Measurements from ENCODE around the gene FAM83C. TPM values are rescaled to one million over a fixed set of nuclear protein-coding genes. Genes with fewer than 3 reads are reported as not detected.

The FAM83C gene
- total RNA-seq, 1 experiment from 2014 or later: not detected

GRCh38 chr20:35314816-35315631, 22.8 kb upstream of the FAM83C start:
- Histone ChIP-seq H3K27ac (ENCODE audit: low read length) (no peak overlapping the region), H3K9me3 (ENCODE audit: low read length) (no peaks in the 10 kb centered on the region), H3K9ac (ENCODE audit: low read length) (no peak overlapping the region), H3K4me2 (ENCODE audit: low read depth, low read length, poor library complexity, severe bottlenecking) (no peak overlapping the region), H4K20me1 (ENCODE audit: insufficient read depth, low read depth, low read length) (no peaks in the 10 kb centered on the region), H2AFZ (ENCODE audit: low read length) (no peak overlapping the region), H3K4me1 (ENCODE audit: low read length) (peaks cover 10% of the 10 kb centered on the region), H3K9me2 (replicated peaks; ENCODE audit: insufficient read depth, low read length) (no peaks in the 10 kb centered on the region), H3K36me3 (ENCODE audit: insufficient read depth, low read length) (no peaks in the 10 kb centered on the region), H3K27me3 (ENCODE audit: low read length) (no peaks in the 10 kb centered on the region), H3K4me3 (ENCODE audit: low read length) (no peak overlapping the region), H3K79me2 (ENCODE audit: low read length) (peaks cover 9% of the 10 kb centered on the region; the same call in 1 of the 2 replicates)
- no peak for DNase-seq

- Histone ChIP-seq H3K4me3 (ENCODE audit: low read length) (no peak overlapping the region), H3K9ac (ENCODE audit: low read length) (no peak overlapping the region), H3K4me2 (ENCODE audit: low read depth, low read length, poor library complexity, severe bottlenecking) (no peak overlapping the region)
Measured at GRCh38 chr20:35312318-35312717, 20.1 kb upstream of the FAM83C start.

GRCh38 chr20:35311822-35312221, 19.6 kb upstream of the FAM83C start:
- DNase-seq: no peak
- H4K20me1 ChIP-seq (ENCODE audit: insufficient read depth, low read depth, low read length): no peaks in the 10 kb centered on the region
- no peaks in the 10 kb centered on the region for H3K36me3 ChIP-seq (ENCODE audit: insufficient read depth, low read length)
- no peak overlapping the region for H3K4me3 ChIP-seq (ENCODE audit: low read length)
- H3K79me2 ChIP-seq (ENCODE audit: low read length): no peaks in the 10 kb centered on the region
- H3K9ac ChIP-seq (ENCODE audit: low read length): no peak overlapping the region
- H3K27me3 ChIP-seq (ENCODE audit: low read length): no peaks in the 10 kb centered on the region
- no peaks in the 10 kb centered on the region for H3K4me1 ChIP-seq (ENCODE audit: low read length)
- H2AFZ ChIP-seq (ENCODE audit: low read length): no peak overlapping the region
- H3K9me2 ChIP-seq (replicated peaks; ENCODE audit: insufficient read depth, low read length): no peaks in the 10 kb centered on the region
- H3K4me2 ChIP-seq (ENCODE audit: low read depth, low read length, poor library complexity, severe bottlenecking): no peak overlapping the region
- no peaks in the 10 kb centered on the region for H3K9me3 ChIP-seq (ENCODE audit: low read length)
- no peak overlapping the region for H3K27ac ChIP-seq (ENCODE audit: low read length)

More at GRCh38 chr20:35312318-35312717, 20.1 kb upstream of the FAM83C start:
- Histone ChIP-seq H2AFZ (ENCODE audit: low read length) (no peak overlapping the region), H3K27ac (ENCODE audit: low read length) (no peak overlapping the region), H3K9me3 (ENCODE audit: low read length) (no peaks in the 10 kb centered on the region), H4K20me1 (ENCODE audit: insufficient read depth, low read depth, low read length) (no peaks in the 10 kb centered on the region), H3K79me2 (ENCODE audit: low read length) (no peaks in the 10 kb centered on the region), H3K4me1 (ENCODE audit: low read length) (no peaks in the 10 kb centered on the region), H3K27me3 (ENCODE audit: low read length) (no peaks in the 10 kb centered on the region), H3K36me3 (ENCODE audit: insufficient read depth, low read length) (no peaks in the 10 kb centered on the region), H3K9me2 (replicated peaks; ENCODE audit: insufficient read depth, low read length) (no peaks in the 10 kb centered on the region)
- DNase-seq: no peak

GRCh38 chr20:35311409-35311808, 19.2 kb upstream of the FAM83C start:
- Histone ChIP-seq H3K27me3 (ENCODE audit: low read length) (no peaks in the 10 kb centered on the region), H3K79me2 (ENCODE audit: low read length) (no peaks in the 10 kb centered on the region), H3K4me3 (ENCODE audit: low read length) (no peak overlapping the region), H2AFZ (ENCODE audit: low read length) (no peak overlapping the region), H3K27ac (ENCODE audit: low read length) (no peak overlapping the region), H4K20me1 (ENCODE audit: insufficient read depth, low read depth, low read length) (no peaks in the 10 kb centered on the region), H3K9ac (ENCODE audit: low read length) (no peak overlapping the region), H3K36me3 (ENCODE audit: insufficient read depth, low read length) (no peaks in the 10 kb centered on the region), H3K4me1 (ENCODE audit: low read length) (no peaks in the 10 kb centered on the region), H3K9me3 (ENCODE audit: low read length) (no peaks in the 10 kb centered on the region), H3K9me2 (replicated peaks; ENCODE audit: insufficient read depth, low read length) (no peaks in the 10 kb centered on the region), H3K4me2 (ENCODE audit: low read depth, low read length, poor library complexity, severe bottlenecking) (no peak overlapping the region)
- DNase-seq: no peak

GRCh38 chr20:35307666-35308653, 15.7 kb upstream of the FAM83C start:
- H4K20me1 ChIP-seq (ENCODE audit: insufficient read depth, low read depth, low read length): no peaks in the 10 kb centered on the region

GRCh38 chr20:35306931-35307517, 14.8 kb upstream of the FAM83C start:
- Histone ChIP-seq H3K4me2 (ENCODE audit: low read depth, low read length, poor library complexity, severe bottlenecking) (no peak overlapping the region), H3K36me3 (ENCODE audit: insufficient read depth, low read length) (peaks cover 7% of the 10 kb centered on the region; the same call in 1 of the 2 replicates), H3K27me3 (ENCODE audit: low read length) (no peaks in the 10 kb centered on the region), H3K4me1 (ENCODE audit: low read length) (no peaks in the 10 kb centered on the region), H4K20me1 (ENCODE audit: insufficient read depth, low read depth, low read length) (no peaks in the 10 kb centered on the region), H3K4me3 (ENCODE audit: low read length) (no peak overlapping the region), H2AFZ (ENCODE audit: low read length) (no peak overlapping the region), H3K27ac (ENCODE audit: low read length) (no peak overlapping the region), H3K79me2 (ENCODE audit: low read length) (no peaks in the 10 kb centered on the region), H3K9ac (ENCODE audit: low read length) (no peak overlapping the region), H3K9me2 (replicated peaks; ENCODE audit: insufficient read depth, low read length) (no peaks in the 10 kb centered on the region), H3K9me3 (ENCODE audit: low read length) (no peaks in the 10 kb centered on the region)
- peak; percentile 60 for DNase-seq

More at GRCh38 chr20:35307666-35308653, 15.7 kb upstream of the FAM83C start:
- Histone ChIP-seq H3K9me3 (ENCODE audit: low read length) (no peaks in the 10 kb centered on the region), H3K4me3 (ENCODE audit: low read length) (no peak overlapping the region), H3K27me3 (ENCODE audit: low read length) (no peaks in the 10 kb centered on the region), H3K4me2 (ENCODE audit: low read depth, low read length, poor library complexity, severe bottlenecking) (no peak overlapping the region), H3K36me3 (ENCODE audit: insufficient read depth, low read length) (peaks cover 4% of the 10 kb centered on the region; the same call in 1 of the 2 replicates), H3K9me2 (replicated peaks; ENCODE audit: insufficient read depth, low read length) (no peaks in the 10 kb centered on the region), H3K4me1 (ENCODE audit: low read length) (no peaks in the 10 kb centered on the region), H3K79me2 (ENCODE audit: low read length) (no peaks in the 10 kb centered on the region), H2AFZ (ENCODE audit: low read length) (no peak overlapping the region), H3K9ac (ENCODE audit: low read length) (no peak overlapping the region), H3K27ac (ENCODE audit: low read length) (no peak overlapping the region)
- DNase-seq: no peak

GRCh38 chr20:35305682-35306556, 13.7 kb upstream of the FAM83C start:
- H3K9me2 ChIP-seq (replicated peaks; ENCODE audit: insufficient read depth, low read length): no peaks in the 10 kb centered on the region

More at GRCh38 chr20:35305682-35306556, 13.7 kb upstream of the FAM83C start:
- Histone ChIP-seq H3K36me3 (ENCODE audit: insufficient read depth, low read length) (peaks cover 7% of the 10 kb centered on the region; the same call in 1 of the 2 replicates), H3K4me3 (ENCODE audit: low read length) (no peak overlapping the region), H3K4me2 (ENCODE audit: low read depth, low read length, poor library complexity, severe bottlenecking) (no peak overlapping the region), H2AFZ (ENCODE audit: low read length) (no peak overlapping the region), H3K27ac (ENCODE audit: low read length) (no peak overlapping the region), H3K79me2 (ENCODE audit: low read length) (no peaks in the 10 kb centered on the region), H3K4me1 (ENCODE audit: low read length) (no peaks in the 10 kb centered on the region), H3K27me3 (ENCODE audit: low read length) (no peaks in the 10 kb centered on the region), H3K9me3 (ENCODE audit: low read length) (no peaks in the 10 kb centered on the region), H3K9ac (ENCODE audit: low read length) (no peak overlapping the region), H4K20me1 (ENCODE audit: insufficient read depth, low read depth, low read length) (no peaks in the 10 kb centered on the region)
- no peak for DNase-seq

Measured in Karpas-422 (cell line).